ENCODE results near the gene HPS4.

GRCh38 chr22:26480611-26480932, 3.0 kb downstream of the HPS4 start:
- TF ChIP-seq POLR2A (IDR thresholded peaks at IDR 0.05): no peak
- no peak for TF ChIP-seq CTCF (IDR thresholded peaks at IDR 0.05)
- TF ChIP-seq POLR2AphosphoS5 (IDR thresholded peaks at IDR 0.05): no peak
- TF ChIP-seq EP300 (IDR thresholded peaks at IDR 0.05): no peak
